Breast epithelium (tissue), 3 donors: ENCODE data around the gene KIF6.

Experiments
- CTCF ChIP-seq, 3 donors: fragments of 450-650 bp; IDR thresholded peaks; one replicate each; pipeline ENCODE4 v1.5.1; 2016 to 2017; ENCODE audit warnings: antibody characterized with exemption in 3 of 3, mild to moderate bottlenecking in 3 of 3, moderate library complexity in 3 of 3
- POLR2A ChIP-seq: fragments of 450-650 bp; IDR thresholded peaks from one replicate; pipeline ENCODE4 v1.6.1; 2016; ENCODE audit warnings: antibody characterized with exemption, mild to moderate bottlenecking, moderate library complexity

DNA sequence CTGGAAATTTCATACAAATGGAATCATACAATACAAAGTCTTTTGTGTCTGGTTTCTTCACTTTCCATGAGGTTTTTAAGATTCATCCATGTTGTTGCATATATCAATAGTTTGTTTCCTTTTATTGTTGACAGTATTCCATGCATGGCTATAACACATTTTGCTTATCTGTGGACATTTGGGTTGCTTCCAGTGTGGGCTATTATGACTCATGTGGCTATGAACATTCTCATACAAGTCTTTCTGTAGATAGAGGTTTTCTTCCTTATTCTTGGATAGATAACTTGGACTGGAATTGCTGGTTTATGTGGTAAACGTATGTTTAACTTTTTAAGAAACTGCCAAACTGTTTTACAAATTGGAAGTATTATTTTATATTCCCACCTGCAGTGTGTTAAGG, 30.0 kb upstream of the KIF6 start:
- no peak for TF ChIP-seq CTCF (IDR thresholded peaks at IDR 0.05)
- TF ChIP-seq POLR2A = no peak
